Calu3 (cell line): Measurements from ENCODE around the gene DNAJC22. TPM values are rescaled to one million over a fixed set of nuclear protein-coding genes. Genes with fewer than 3 reads are reported as not detected.

Source experiments
- BruUV-seq: library from RNA; stranded (reverse); fragments of 400-500 nt; replicated peaks from 2 replicates; lab custom pipeline; 2021; lab: Mats Ljungman, UMichigan
- CTCF ChIA-PET: fragments of 300-600 bp; sonication (Branson Sonifier 250); formaldehyde crosslinking; loops from one replicate; lab custom pipeline; 2022; ENCODE audit warnings: antibody characterized with exemption; lab: Charles Lee
- DNase-seq: peaks from one replicate; pipeline ENCODE4 v3.0.0; 2022
- H3K27ac Mint-ChIP-seq: one replicate; pipeline ENCODE4 v1.8.0; 2022; ENCODE audit warnings: mixed read lengths; ENCODE audit not compliant: unreplicated experiment
- H3K27me3 Mint-ChIP-seq: one replicate; pipeline ENCODE4 v1.8.0; 2022; ENCODE audit warnings: mixed read lengths; ENCODE audit not compliant: unreplicated experiment
- H3K36me3 Mint-ChIP-seq: one replicate; pipeline ENCODE4 v1.8.0; 2022; ENCODE audit warnings: mild to moderate bottlenecking, moderate library complexity, mixed read lengths; ENCODE audit not compliant: insufficient read depth, unreplicated experiment
- H3K4me1 Mint-ChIP-seq: one replicate; pipeline ENCODE4 v1.8.0; 2022; ENCODE audit warnings: mild to moderate bottlenecking, low read depth, mixed read lengths; ENCODE audit not compliant: unreplicated experiment
- H3K4me3 Mint-ChIP-seq: one replicate; pipeline ENCODE4 v1.8.0; 2022; ENCODE audit warnings: mild to moderate bottlenecking, low read depth, moderate library complexity, mixed read lengths; ENCODE audit not compliant: unreplicated experiment
- H3K9me3 Mint-ChIP-seq: one replicate; pipeline ENCODE4 v1.8.0; 2022; ENCODE audit warnings: low read depth, mixed read lengths; ENCODE audit not compliant: unreplicated experiment
- CTCF ChIP-seq: fragments of 200-600 bp; IDR thresholded peaks from one replicate; pipeline ENCODE4 v1.8.0; 2022; ENCODE audit warnings: antibody characterized with exemption; ENCODE audit not compliant: unreplicated experiment
- intact Hi-C: fragments of 100-400 bp; cut with micrococcal nuclease; formaldehyde crosslinking; loops from one replicate; pipeline ENCODE4 v1.10.0; 2022; ENCODE audit not compliant: unreplicated experiment
- total RNA-seq: library from RNA; stranded (reverse); gene quantifications from 2 replicates; pipeline ENCODE4 v1.2.3, GENCODE V29; 2022

The DNAJC22 gene
- total RNA-seq, 1 experiment from 2014 or later, result 9.6 TPM

- Mint-ChIP-seq H3K4me1 (peaks cover 37% of the 10 kb centered on the region), H3K27ac (no peak overlapping the region), H3K36me3 (no peaks in the 10 kb centered on the region), H3K4me3 (no peak overlapping the region), H3K27me3 (peaks cover 64% of the 10 kb centered on the region), H3K9me3 (no peaks in the 10 kb centered on the region)
- CTCF ChIA-PET, result no interaction called here
- no peak for TF ChIP-seq CTCF
- no peak for DNase-seq
- no TSS peak for BruUV-seq
- intact Hi-C loops, result no loop called here
Measured at GRCh38 chr12:49340095-49340870, 6.4 kb upstream of the DNAJC22 start.

- no peak for DNase-seq
- CTCF ChIA-PET, result interaction anchor here (0.6 to 1.8 kb wide), 3 partner anchors 10 to 52 kb away, joined by 3 to 12 read pairs (median 3); no protein-coding TSS in a partner anchor
- no peak overlapping the region for H3K4me3 Mint-ChIP-seq
- no TSS peak for BruUV-seq
- peaks cover 3% of the 10 kb centered on the region for H3K36me3 Mint-ChIP-seq
- peaks cover 37% of the 10 kb centered on the region for H3K4me1 Mint-ChIP-seq
- H3K9me3 Mint-ChIP-seq, result no peaks in the 10 kb centered on the region
- H3K27ac Mint-ChIP-seq, result no peak overlapping the region
- intact Hi-C loops, result no loop called here
- TF ChIP-seq CTCF, result no peak
- peaks cover 72% of the 10 kb centered on the region for H3K27me3 Mint-ChIP-seq
Measured at GRCh38 chr12:49340971-49341776, 5.5 kb upstream of the DNAJC22 start.

- no peak overlapping the region for H3K4me3 Mint-ChIP-seq
- peaks cover 42% of the 10 kb centered on the region for H3K4me1 Mint-ChIP-seq
- TF ChIP-seq CTCF, result no peak
- BruUV-seq, result no TSS peak
- peaks cover 77% of the 10 kb centered on the region for H3K27me3 Mint-ChIP-seq
- H3K9me3 Mint-ChIP-seq, result no peaks in the 10 kb centered on the region
- CTCF ChIA-PET, result interaction anchor here (0.6 to 1.8 kb wide), 5 partner anchors 10 to 279 kb away, joined by 3 to 12 read pairs (median 3); no protein-coding TSS in a partner anchor
- H3K27ac Mint-ChIP-seq, result no peak overlapping the region
- peaks cover 9% of the 10 kb centered on the region for H3K36me3 Mint-ChIP-seq
- DNase-seq, result no peak
- intact Hi-C loops, result no loop called here
Measured at GRCh38 chr12:49341777-49342065, 5.0 kb upstream of the DNAJC22 start.

GRCh38 chr12:49342066-49342913 lies 4.4 kb upstream of the DNAJC22 start:
- DNase-seq, result peak; percentile 79
- Mint-ChIP-seq H3K4me3 (no peak overlapping the region), H3K4me1 (peaks cover 42% of the 10 kb centered on the region), H3K36me3 (peaks cover 13% of the 10 kb centered on the region), H3K9me3 (no peaks in the 10 kb centered on the region), H3K27ac (no peak overlapping the region), H3K27me3 (peaks cover 77% of the 10 kb centered on the region)
- intact Hi-C loops, result no loop called here
- TF ChIP-seq CTCF, result peak; percentile 79
- CTCF ChIA-PET, result interaction anchor here (1.0 to 1.8 kb wide), 4 partner anchors 10 to 279 kb away, joined by 3 to 12 read pairs (median 5); no protein-coding TSS in a partner anchor
- BruUV-seq, result no TSS peak
